GM12801 (cell line): ENCODE data around the gene KCNQ5.

Source experiments
- TF ChIP-seq, protein P1 (sequence below): IDR thresholded peaks from one replicate; pipeline ENCODE4 v1.5.1; 2011; ENCODE audit warnings: control low read depth; ENCODE audit not compliant: insufficient read length; ENCODE audit errors: extremely low read depth

Gene KCNQ5

DNA sequence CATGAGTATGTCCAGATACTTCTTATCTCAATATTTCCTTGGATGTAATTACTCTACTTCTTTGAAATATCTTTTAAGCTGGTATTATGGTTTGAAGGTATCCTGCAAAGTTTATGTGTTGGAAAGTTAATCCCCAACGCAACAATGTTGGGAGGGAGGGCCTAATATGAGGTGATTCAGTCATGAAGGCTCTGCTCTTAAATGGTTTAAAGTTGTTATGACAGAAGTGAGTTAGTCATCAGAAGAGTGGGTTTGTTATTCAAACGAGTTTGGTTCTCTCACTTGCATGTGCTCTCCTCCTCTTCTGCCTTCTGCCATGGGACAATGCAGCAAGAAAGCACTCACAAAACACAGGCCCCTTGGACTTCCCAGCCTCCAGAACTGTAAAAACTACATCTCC, 176.3 kb downstream of the KCNQ5 start:
- TF ChIP-seq, protein P1, sequence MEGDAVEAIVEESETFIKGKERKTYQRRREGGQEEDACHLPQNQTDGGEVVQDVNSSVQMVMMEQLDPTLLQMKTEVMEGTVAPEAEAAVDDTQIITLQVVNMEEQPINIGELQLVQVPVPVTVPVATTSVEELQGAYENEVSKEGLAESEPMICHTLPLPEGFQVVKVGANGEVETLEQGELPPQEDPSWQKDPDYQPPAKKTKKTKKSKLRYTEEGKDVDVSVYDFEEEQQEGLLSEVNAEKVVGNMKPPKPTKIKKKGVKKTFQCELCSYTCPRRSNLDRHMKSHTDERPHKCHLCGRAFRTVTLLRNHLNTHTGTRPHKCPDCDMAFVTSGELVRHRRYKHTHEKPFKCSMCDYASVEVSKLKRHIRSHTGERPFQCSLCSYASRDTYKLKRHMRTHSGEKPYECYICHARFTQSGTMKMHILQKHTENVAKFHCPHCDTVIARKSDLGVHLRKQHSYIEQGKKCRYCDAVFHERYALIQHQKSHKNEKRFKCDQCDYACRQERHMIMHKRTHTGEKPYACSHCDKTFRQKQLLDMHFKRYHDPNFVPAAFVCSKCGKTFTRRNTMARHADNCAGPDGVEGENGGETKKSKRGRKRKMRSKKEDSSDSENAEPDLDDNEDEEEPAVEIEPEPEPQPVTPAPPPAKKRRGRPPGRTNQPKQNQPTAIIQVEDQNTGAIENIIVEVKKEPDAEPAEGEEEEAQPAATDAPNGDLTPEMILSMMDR = no peak

GRCh38 chr6:72809746-72810379, 188.0 kb downstream of the KCNQ5 start:
- TF ChIP-seq, protein P1 = no peak

DNA sequence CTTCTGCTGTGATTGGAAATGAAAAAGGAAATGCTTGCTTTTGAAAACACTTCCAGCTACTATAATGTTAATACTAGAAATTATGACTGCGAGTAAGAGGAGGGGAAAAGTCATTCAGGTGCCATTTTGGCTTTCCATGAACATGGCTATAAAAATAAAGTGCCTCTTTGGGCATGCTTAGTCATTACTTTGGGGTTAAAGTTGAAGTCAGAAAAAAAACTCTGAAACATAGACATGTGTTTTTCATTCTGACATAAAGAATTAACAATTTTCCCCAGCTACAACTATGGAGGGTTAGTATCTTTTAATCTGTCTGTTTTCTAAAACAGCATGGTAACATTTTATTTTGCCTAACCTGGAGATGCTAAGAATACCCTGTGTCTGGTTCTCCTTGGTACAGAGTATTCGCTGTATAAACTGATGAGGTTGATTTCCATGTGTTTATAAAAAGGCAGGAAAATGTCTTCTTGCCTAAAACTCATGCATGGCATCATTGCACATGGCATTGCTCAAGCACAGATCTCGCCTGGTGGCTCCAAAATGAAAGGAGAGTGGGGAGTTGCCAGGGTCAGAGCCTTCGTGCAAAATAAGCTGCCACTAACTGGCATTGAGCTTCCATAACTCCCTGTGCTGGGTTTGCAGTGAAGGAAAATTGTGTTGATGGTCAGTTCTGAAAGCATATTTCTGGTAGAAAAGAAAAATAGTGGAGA, 188.9 kb downstream of the KCNQ5 start:
- TF ChIP-seq, protein P1 = no peak

DNA sequence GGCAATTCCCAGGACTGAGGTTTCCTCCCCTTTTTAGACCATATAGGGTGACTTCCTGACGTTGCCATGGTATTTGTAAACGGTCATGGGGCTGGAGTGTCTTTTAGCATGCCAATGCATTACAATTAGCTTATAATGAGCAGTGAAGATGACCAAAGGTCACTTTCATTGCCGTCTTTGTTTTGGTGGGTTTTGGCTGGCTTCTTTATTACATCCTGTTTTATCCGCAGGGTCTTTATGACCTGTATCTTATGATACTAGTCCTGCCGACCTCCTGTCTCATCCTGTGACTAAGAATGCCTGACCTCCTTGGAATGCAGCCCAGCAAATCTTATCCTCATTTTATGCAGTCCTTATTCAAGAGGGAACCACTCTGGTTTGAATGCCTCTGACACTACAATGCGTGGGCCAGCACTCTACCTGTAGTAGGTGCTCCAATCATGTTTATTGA, 190.1 kb downstream of the KCNQ5 start:
- TF ChIP-seq, protein P1 = no peak

DNA sequence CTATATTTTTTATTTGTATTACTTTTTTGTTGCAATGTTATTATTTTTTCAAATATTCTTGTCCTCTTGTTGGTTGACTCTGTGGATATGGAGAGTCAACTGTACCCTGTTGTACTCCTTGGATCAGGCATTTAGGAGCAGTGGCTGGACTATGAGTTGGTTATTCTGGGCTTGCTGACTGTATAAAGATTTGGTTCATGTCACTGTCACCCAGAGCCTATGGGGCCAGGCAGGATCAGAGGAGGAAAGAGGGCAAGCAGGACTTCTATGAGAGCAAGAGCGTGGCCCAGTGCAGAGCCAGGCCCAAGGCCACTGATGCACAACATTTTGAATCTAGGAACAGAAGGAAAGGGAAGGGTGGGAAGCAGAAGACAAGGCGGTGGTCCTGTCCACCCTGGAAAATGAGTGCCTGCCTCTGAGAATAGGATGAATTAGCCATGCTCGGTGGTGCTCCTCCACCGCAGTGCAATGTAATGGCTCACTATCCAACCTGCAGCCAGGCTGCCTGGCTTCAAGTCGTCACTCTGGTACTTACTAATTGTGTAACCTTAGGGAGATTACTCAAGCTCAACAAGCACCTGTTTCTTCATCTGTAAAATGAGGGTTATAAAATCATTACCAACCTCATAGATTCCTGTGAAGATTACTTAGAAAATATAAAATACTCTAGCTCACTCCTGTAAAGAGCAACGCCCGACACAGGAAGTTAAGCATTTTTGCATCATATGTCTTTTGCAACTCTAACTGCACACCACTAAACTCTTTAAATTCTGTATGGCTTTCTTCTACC, 192.1 kb downstream of the KCNQ5 start:
- TF ChIP-seq, protein P1 = no peak

GRCh38 chr6:72816022-72816421, 194.2 kb downstream of the KCNQ5 start:
- TF ChIP-seq, protein P1 = no peak

DNA sequence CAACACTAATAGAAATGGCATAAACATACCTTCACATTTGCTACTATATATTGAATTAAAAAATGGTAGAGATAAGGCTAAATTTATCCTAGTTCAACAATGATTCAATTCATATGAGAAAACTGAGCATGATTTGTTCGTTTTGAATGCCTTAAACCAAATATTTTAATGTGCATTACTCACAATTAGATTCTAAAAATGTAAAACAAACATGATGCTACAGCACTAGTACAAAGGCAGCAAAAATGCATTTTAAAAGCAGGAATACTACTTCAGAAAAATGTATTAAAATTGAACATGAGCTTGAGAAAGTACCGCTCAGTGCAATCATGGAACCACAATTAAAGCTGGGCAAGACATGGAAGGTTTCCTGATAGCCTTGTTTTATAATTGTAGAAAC, 195.3 kb downstream of the KCNQ5 start:
- TF ChIP-seq, protein P1 = no peak
